Smooth muscle cell (in vitro differentiated cells): ENCODE results near the gene RBM20. TPM values are rescaled to one million over a fixed set of nuclear protein-coding genes. Genes with fewer than 3 reads are reported as not detected.

Source experiments
- DNase-seq: peaks from one replicate; lab custom pipeline; 2025; ENCODE audit not compliant: unreplicated experiment; lab: John Stamatoyannopoulos, UW
- H2AFZ ChIP-seq: fragments of 200-600 bp; sonication (generic); 2 replicates; pipeline ENCODE4 v1.6.0; 2016; ENCODE audit warnings: antibody characterized with exemption, low read depth, mild to moderate bottlenecking
- H3F3A ChIP-seq: fragments of 200-600 bp; sonication (generic); 2 replicates; pipeline ENCODE4 v1.6.0; 2017; ENCODE audit warnings: antibody characterized with exemption, low read depth
- H3K27ac ChIP-seq: fragments of 200-600 bp; sonication (generic); 2 replicates; pipeline ENCODE4 v1.5.1; 2016; ENCODE audit warnings: low read depth, mild to moderate bottlenecking
- H3K27me3 ChIP-seq: fragments of 200-600 bp; sonication (generic); 2 replicates; pipeline ENCODE4 v1.6.1; 2016; ENCODE audit warnings: low read depth, mild to moderate bottlenecking
- H3K36me3 ChIP-seq: fragments of 200-600 bp; sonication (generic); 2 replicates; pipeline ENCODE4 v1.5.1; 2016; ENCODE audit warnings: low read depth
- H3K4me1 ChIP-seq: fragments of 200-600 bp; sonication (generic); 2 replicates; pipeline ENCODE4 v1.5.1; 2016; ENCODE audit warnings: low read depth
- H3K4me2 ChIP-seq: fragments of 200-600 bp; sonication (generic); 2 replicates; pipeline ENCODE4 v1.6.0; 2016; ENCODE audit warnings: mild to moderate bottlenecking
- H3K4me3 ChIP-seq: fragments of 200-600 bp; sonication (generic); 2 replicates; pipeline ENCODE4 v1.5.1; 2016; ENCODE audit warnings: mild to moderate bottlenecking
- H3K79me2 ChIP-seq: fragments of 200-600 bp; sonication (generic); 2 replicates; pipeline ENCODE4 v1.6.0; 2016; ENCODE audit warnings: low read depth, mild to moderate bottlenecking
- H3K9ac ChIP-seq: fragments of 200-600 bp; sonication (generic); 2 replicates; pipeline ENCODE4 v1.6.0; 2016; ENCODE audit warnings: low read depth
- H3K9me3 ChIP-seq: fragments of 200-600 bp; sonication (generic); replicated peaks from 2 replicates; pipeline ENCODE4 v1.5.1; 2016; ENCODE audit warnings: low read depth
- H4K20me1 ChIP-seq: fragments of 200-600 bp; sonication (generic); 2 replicates; pipeline ENCODE4 v1.6.0; 2016; ENCODE audit warnings: low read depth
- WGBS: methylation state at CpG from one replicate; pipeline ENCODE4 v1.1.7; 2016; ENCODE audit warnings: low lambda C conversion rate; 5-methylcytosine and 5-hydroxymethylcytosine counted together
- polyA plus RNA-seq: library from polyadenylated mRNA; unstranded; fragments of >200 nt; fragmentation: Nextera tagmentation; extraction: Ambion mirVana; gene quantifications from 2 replicates; pipeline ENCODE4 v1.2.1, GENCODE V29; 2016
- total RNA-seq: library from RNA; depleted of rRNA; stranded (reverse); fragments of >200 nt; gene quantifications from 2 replicates; pipeline ENCODE4 v1.2.3, GENCODE V29; 2014
- TF ChIP-seq, protein P1 (sequence below): fragments of 200-600 bp; sonication (generic); IDR thresholded peaks from 2 replicates; pipeline ENCODE4 v1.5.1; 2017; ENCODE audit warnings: borderline replicate concordance, mild to moderate bottlenecking, antibody characterized with exemption; ENCODE audit not compliant: insufficient read depth, poor library complexity, severe bottlenecking

RBM20 gene
- total and polyA plus RNA-seq, 2 experiments from 2014 or later, result 0.09 TPM

DNA sequence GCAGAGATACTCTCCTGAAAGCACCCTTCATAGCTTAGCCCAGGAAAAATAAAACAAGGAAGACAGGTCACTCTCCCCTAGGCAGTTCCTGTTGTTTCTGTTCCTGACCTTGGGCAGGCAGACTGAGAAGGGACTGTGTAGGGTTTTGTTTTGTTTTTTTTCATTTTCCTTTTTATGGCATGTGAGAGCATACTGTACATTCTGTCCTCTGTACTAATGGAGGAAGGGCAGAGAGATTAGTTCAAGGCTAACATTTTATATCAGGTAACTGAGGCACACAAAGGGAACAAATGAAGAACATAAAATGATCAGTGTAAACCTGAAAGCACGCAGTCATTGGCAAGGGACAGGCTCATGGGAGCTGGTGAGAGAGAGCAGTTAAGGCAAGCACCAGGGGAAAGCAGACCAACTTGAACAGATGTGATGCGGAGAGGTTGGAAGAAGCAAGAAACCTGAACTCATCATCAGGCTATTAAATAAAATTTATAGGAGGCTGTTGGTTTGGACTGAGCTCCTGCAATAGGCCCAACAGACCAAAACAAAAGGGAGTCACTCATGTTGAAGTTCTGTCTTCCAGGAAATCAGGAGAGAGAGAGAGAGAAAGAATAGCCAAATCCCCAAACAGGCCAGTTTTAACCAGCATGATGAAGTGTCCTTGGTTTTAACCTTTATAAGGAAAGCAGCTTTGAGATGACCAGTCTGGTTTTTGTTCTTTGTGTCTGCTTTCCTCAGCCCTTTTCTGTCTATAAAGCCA lies 193.5 kb downstream of the RBM20 start:
- Histone ChIP-seq H3K4me1 (peaks cover 5% of the 10 kb centered on the region), H3K27ac (no peak overlapping the region), H2AFZ (no peak overlapping the region), H3F3A (peaks cover 3% of the 10 kb centered on the region), H3K9me3 (no peaks in the 10 kb centered on the region), H3K36me3 (no peaks in the 10 kb centered on the region), H4K20me1 (no peaks in the 10 kb centered on the region), H3K9ac (no peak overlapping the region), H3K4me2 (peak overlapping the region; percentile 8), H3K27me3 (no peaks in the 10 kb centered on the region), H3K4me3 (no peak overlapping the region), H3K79me2 (no peaks in the 10 kb centered on the region)
- DNase-seq, result no peak
- WGBS, result 88% methylated on average over 2 of the region's 2 CpGs
- TF ChIP-seq, protein P1, sequence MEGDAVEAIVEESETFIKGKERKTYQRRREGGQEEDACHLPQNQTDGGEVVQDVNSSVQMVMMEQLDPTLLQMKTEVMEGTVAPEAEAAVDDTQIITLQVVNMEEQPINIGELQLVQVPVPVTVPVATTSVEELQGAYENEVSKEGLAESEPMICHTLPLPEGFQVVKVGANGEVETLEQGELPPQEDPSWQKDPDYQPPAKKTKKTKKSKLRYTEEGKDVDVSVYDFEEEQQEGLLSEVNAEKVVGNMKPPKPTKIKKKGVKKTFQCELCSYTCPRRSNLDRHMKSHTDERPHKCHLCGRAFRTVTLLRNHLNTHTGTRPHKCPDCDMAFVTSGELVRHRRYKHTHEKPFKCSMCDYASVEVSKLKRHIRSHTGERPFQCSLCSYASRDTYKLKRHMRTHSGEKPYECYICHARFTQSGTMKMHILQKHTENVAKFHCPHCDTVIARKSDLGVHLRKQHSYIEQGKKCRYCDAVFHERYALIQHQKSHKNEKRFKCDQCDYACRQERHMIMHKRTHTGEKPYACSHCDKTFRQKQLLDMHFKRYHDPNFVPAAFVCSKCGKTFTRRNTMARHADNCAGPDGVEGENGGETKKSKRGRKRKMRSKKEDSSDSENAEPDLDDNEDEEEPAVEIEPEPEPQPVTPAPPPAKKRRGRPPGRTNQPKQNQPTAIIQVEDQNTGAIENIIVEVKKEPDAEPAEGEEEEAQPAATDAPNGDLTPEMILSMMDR, result no peak

DNA sequence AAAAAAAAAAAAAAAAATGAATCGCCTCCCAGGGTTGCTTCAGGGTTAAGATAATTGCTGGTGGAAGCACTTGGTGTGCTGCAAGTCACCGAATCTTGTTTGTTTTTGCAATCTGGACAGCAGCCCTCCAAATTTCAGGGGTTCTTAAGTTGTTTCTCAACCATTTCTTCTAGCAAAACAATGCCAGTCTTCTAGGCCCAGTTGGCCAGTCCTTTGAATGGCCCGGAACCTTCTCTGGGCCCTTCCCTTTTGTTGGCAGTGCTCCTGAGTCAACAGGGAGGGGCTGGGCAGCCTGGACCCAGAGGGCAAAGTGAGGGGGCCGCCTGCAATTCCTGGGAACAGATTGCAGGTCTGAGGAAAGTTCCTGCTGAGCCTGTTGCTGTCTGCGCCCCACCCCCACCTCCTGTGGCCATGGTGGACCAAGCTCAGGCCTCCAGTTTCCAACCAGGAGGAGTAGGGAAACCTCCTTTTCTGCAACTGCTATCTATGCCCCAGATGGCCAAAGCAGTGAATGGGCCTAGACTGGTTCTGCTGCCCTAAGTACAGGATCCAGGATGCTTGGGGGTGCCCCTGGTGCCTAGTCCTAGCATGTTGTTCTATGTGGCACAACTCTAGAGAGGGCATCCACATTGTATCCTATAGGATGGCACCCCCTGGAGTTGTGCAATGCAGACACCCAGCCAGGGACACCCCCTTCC lies 196.2 kb downstream of the RBM20 start:
- Histone ChIP-seq H3K4me1 (no peaks in the 10 kb centered on the region), H2AFZ (no peak overlapping the region), H3K9ac (no peak overlapping the region), H3F3A (peaks cover 3% of the 10 kb centered on the region), H3K27ac (no peak overlapping the region), H3K27me3 (no peaks in the 10 kb centered on the region), H3K36me3 (no peaks in the 10 kb centered on the region), H4K20me1 (no peaks in the 10 kb centered on the region), H3K4me2 (no peak overlapping the region), H3K4me3 (no peak overlapping the region), H3K79me2 (no peaks in the 10 kb centered on the region), H3K9me3 (no peaks in the 10 kb centered on the region)
- no peak for DNase-seq
- 72% methylated on average over 5 of the region's 5 CpGs for WGBS
- TF ChIP-seq, protein P1, result no peak

DNA sequence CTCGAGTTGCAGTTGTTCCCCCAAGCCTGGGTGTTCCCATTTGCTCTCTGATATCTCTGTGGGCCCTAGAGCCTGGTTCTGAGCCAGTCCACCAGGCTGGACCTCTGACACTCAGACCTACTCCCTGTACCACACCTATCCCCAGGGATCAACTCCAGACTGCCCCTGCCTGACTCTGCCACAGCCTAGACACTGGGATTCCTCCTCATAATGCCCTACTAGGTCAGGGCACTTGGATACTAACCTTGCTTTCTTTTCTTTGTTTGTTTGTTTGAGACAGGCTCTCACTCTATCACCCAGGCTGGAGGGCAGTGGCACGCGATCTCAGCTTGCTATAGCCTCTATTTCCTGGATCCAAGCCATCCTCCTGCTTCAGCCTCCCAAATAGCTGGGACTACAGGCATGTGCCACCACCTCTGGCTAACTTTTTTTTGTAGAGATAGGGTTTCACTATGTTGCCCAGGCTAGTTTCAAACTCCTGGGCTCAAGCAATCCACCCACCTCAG lies 196.8 kb downstream of the RBM20 start:
- Histone ChIP-seq H3F3A (peaks cover 3% of the 10 kb centered on the region), H3K9ac (no peak overlapping the region), H3K36me3 (no peaks in the 10 kb centered on the region), H3K27ac (no peak overlapping the region), H4K20me1 (no peaks in the 10 kb centered on the region), H3K4me1 (no peaks in the 10 kb centered on the region), H3K4me2 (no peak overlapping the region), H3K4me3 (no peak overlapping the region), H3K9me3 (no peaks in the 10 kb centered on the region), H2AFZ (no peak overlapping the region), H3K79me2 (no peaks in the 10 kb centered on the region), H3K27me3 (no peaks in the 10 kb centered on the region)
- DNase-seq, result no peak
- TF ChIP-seq, protein P1, result no peak
- WGBS, result 93% methylated on average over 3 of the region's 3 CpGs
